GM23338 (cell line): Measurements from ENCODE around the gene SEMA7A. TPM values are rescaled to one million over a fixed set of nuclear protein-coding genes. Genes with fewer than 3 reads are reported as not detected.
A peak's percentile ranks its signal among the peaks of the same experiment; 100 is the strongest.

Experiments used
- ATAC-seq: fragments of 200-7000 bp; cut with Tn5 transposase; 3 replicates; pipeline ENCODE4 v1.9.1; 2020
- DNase-seq: peaks from one replicate; pipeline ENCODE4 v3.0.0-alpha.2; 2015; ENCODE audit warnings: low spot score
- H2AFZ ChIP-seq: fragments of 200-600 bp; sonication (generic); 2 replicates; pipeline ENCODE4 v1.8.0; 2016; ENCODE audit warnings: antibody characterized with exemption, mild to moderate bottlenecking, moderate library complexity
- H3F3A ChIP-seq: fragments of 200-600 bp; sonication (generic); replicated peaks from 2 replicates; pipeline ENCODE4 v1.8.0; 2017; ENCODE audit warnings: antibody characterized with exemption, mixed run types, low read depth
- H3K27ac ChIP-seq: fragments of 200-600 bp; sonication (generic); 2 replicates; pipeline ENCODE4 v1.6.1; 2016; ENCODE audit warnings: low read depth
- H3K27me3 ChIP-seq: fragments of 200-600 bp; sonication (generic); 2 replicates; pipeline ENCODE4 v1.8.0; 2016; ENCODE audit warnings: mild to moderate bottlenecking, mixed run types, moderate library complexity; ENCODE audit not compliant: insufficient read depth
- H3K36me3 ChIP-seq: fragments of 200-600 bp; sonication (generic); 2 replicates; pipeline ENCODE4 v1.8.0; 2016; ENCODE audit warnings: mild to moderate bottlenecking; ENCODE audit not compliant: insufficient read depth
- H3K4me1 ChIP-seq: fragments of 200-600 bp; sonication (generic); 2 replicates; pipeline ENCODE4 v1.8.0; 2016; ENCODE audit warnings: mild to moderate bottlenecking, moderate library complexity; ENCODE audit not compliant: insufficient read depth
- H3K4me2 ChIP-seq: fragments of 200-600 bp; sonication (generic); 2 replicates; pipeline ENCODE4 v1.7.1; 2017; ENCODE audit warnings: mixed run types
- H3K4me3 ChIP-seq: fragments of 200-600 bp; sonication (generic); 2 replicates; pipeline ENCODE4 v1.6.1; 2016; ENCODE audit warnings: mixed run types
- H3K79me2 ChIP-seq: fragments of 200-600 bp; sonication (generic); replicated peaks from 2 replicates; pipeline ENCODE4 v1.8.0; 2017; ENCODE audit warnings: mild to moderate bottlenecking; ENCODE audit not compliant: insufficient read depth
- H3K9me2 ChIP-seq: fragments of 200-600 bp; sonication (generic); 2 replicates; pipeline ENCODE4 v1.8.0; 2017; ENCODE audit not compliant: insufficient read depth
- H4K20me1 ChIP-seq: fragments of 200-600 bp; sonication (generic); replicated peaks from 2 replicates; pipeline ENCODE4 v1.8.0; 2017; ENCODE audit warnings: mild to moderate bottlenecking; ENCODE audit not compliant: insufficient read depth
- H3K27ac Mint-ChIP-seq: 2 replicates; pipeline ENCODE4 v1.8.0; 2020; ENCODE audit warnings: inconsistent platforms, mild to moderate bottlenecking, moderate library complexity, mixed read lengths
- H3K27me3 Mint-ChIP-seq: 3 replicates; pipeline ENCODE4 v1.8.0; 2022; ENCODE audit warnings: low read depth, mild to moderate bottlenecking, moderate library complexity, mixed read lengths, inconsistent platforms; ENCODE audit not compliant: insufficient read depth, poor library complexity
- H3K36me3 Mint-ChIP-seq: 3 replicates; pipeline ENCODE4 v1.8.0; 2021; ENCODE audit warnings: low read depth, mild to moderate bottlenecking, inconsistent platforms, moderate library complexity, mixed read lengths
- H3K4me1 Mint-ChIP-seq: 3 replicates; pipeline ENCODE4 v1.8.0; 2020; ENCODE audit warnings: mild to moderate bottlenecking, inconsistent platforms, mixed read lengths
- H3K4me3 Mint-ChIP-seq: 3 replicates; pipeline ENCODE4 v1.8.0; 2021; ENCODE audit warnings: moderate library complexity, mild to moderate bottlenecking, inconsistent platforms, mixed read lengths
- H3K9me3 Mint-ChIP-seq: 3 replicates; pipeline ENCODE4 v1.8.0; 2020; ENCODE audit warnings: moderate library complexity, mild to moderate bottlenecking, inconsistent platforms, mixed read lengths
- CREB1 ChIP-seq: fragments of 250-450 bp; sonication (Bioruptor Pico); IDR thresholded peaks from 2 replicates; pipeline ENCODE4 v1.5.0; 2020; ENCODE audit warnings: low read depth, mild to moderate bottlenecking, moderate library complexity
- ETS1 ChIP-seq: IDR thresholded peaks from 2 replicates; pipeline ENCODE4 v1.6.1; 2016; ENCODE audit warnings: antibody characterized with exemption
- JUNB ChIP-seq: IDR thresholded peaks from one replicate; pipeline ENCODE4 v1.6.1; 2016; ENCODE audit warnings: antibody characterized with exemption; ENCODE audit not compliant: unreplicated experiment
- NANOG ChIP-seq: IDR thresholded peaks from 2 replicates; pipeline ENCODE4 v1.6.1; 2016; ENCODE audit warnings: antibody characterized with exemption, borderline replicate concordance
- polyA plus RNA-seq: library from polyadenylated mRNA; unstranded; fragments of >200 nt; fragmentation: Nextera tagmentation; extraction: Ambion mirVana; gene quantifications from 2 replicates; pipeline ENCODE4 v1.2.1, GENCODE V29; 2016
- total RNA-seq: library from RNA; depleted of rRNA; stranded (reverse); fragments of >200 nt; shearing (Covaris generic); gene quantifications from 2 replicates; pipeline ENCODE4 v1.2.3, GENCODE V29; 2014
- TF ChIP-seq, protein P1 (sequence below): fragments of 250-450 bp; sonication (Bioruptor Pico); IDR thresholded peaks from 2 replicates; pipeline ENCODE4 v1.5.0; 2020; ENCODE audit warnings: mild to moderate bottlenecking, moderate library complexity

The SEMA7A gene
- total and polyA plus RNA-seq, 2 experiments from 2014 or later: 2.0 to 14.1 TPM

DNA sequence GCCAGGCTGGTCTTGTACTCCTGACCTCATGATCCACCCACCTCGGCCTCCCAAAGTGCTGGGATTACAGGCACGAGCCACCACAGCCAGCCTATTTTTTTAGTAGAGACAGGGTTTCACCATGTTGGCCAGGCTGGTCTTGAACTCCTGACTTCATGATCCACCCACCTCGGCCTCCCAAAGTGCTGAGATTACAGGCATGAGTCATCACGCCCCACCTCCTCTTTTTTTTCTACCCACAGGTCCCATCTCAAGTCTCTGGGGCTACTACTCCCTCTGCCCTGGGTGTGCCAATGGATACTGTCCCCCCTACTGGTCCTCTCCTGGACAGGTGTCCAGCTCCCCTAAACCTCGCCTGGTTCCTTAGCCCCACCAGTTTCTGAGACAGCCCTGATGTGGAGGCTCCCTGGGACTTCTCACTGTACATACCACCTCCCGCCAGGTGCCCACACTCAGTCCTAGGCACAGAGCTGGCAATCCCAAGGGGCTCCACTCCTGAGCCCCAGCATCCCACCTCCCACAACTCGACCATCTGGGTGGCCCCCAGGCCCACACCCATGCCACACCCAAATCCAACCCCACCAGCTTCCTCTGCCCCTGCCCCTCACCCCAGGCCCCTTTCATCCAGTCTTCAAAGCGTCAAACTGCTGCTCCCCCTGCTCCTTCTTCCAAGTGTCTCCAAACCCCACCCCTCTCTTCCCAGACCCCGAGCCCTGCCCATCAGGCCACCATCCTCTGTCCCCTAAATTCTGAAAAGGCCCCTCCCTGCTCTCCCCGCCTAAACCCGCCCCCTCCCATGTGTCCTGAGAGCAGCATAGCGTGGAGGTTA is 53.2 kb downstream of the SEMA7A start:
- Mint-ChIP-seq H3K4me3 (no peak overlapping the region), H3K36me3 (no peaks in the 10 kb centered on the region), H3K27me3 (peaks cover 6% of the 10 kb centered on the region), H3K27ac (no peak overlapping the region), H3K9me3 (no peaks in the 10 kb centered on the region), H3K4me1 (peaks cover 8% of the 10 kb centered on the region)
- TF ChIP-seq, protein P1, sequence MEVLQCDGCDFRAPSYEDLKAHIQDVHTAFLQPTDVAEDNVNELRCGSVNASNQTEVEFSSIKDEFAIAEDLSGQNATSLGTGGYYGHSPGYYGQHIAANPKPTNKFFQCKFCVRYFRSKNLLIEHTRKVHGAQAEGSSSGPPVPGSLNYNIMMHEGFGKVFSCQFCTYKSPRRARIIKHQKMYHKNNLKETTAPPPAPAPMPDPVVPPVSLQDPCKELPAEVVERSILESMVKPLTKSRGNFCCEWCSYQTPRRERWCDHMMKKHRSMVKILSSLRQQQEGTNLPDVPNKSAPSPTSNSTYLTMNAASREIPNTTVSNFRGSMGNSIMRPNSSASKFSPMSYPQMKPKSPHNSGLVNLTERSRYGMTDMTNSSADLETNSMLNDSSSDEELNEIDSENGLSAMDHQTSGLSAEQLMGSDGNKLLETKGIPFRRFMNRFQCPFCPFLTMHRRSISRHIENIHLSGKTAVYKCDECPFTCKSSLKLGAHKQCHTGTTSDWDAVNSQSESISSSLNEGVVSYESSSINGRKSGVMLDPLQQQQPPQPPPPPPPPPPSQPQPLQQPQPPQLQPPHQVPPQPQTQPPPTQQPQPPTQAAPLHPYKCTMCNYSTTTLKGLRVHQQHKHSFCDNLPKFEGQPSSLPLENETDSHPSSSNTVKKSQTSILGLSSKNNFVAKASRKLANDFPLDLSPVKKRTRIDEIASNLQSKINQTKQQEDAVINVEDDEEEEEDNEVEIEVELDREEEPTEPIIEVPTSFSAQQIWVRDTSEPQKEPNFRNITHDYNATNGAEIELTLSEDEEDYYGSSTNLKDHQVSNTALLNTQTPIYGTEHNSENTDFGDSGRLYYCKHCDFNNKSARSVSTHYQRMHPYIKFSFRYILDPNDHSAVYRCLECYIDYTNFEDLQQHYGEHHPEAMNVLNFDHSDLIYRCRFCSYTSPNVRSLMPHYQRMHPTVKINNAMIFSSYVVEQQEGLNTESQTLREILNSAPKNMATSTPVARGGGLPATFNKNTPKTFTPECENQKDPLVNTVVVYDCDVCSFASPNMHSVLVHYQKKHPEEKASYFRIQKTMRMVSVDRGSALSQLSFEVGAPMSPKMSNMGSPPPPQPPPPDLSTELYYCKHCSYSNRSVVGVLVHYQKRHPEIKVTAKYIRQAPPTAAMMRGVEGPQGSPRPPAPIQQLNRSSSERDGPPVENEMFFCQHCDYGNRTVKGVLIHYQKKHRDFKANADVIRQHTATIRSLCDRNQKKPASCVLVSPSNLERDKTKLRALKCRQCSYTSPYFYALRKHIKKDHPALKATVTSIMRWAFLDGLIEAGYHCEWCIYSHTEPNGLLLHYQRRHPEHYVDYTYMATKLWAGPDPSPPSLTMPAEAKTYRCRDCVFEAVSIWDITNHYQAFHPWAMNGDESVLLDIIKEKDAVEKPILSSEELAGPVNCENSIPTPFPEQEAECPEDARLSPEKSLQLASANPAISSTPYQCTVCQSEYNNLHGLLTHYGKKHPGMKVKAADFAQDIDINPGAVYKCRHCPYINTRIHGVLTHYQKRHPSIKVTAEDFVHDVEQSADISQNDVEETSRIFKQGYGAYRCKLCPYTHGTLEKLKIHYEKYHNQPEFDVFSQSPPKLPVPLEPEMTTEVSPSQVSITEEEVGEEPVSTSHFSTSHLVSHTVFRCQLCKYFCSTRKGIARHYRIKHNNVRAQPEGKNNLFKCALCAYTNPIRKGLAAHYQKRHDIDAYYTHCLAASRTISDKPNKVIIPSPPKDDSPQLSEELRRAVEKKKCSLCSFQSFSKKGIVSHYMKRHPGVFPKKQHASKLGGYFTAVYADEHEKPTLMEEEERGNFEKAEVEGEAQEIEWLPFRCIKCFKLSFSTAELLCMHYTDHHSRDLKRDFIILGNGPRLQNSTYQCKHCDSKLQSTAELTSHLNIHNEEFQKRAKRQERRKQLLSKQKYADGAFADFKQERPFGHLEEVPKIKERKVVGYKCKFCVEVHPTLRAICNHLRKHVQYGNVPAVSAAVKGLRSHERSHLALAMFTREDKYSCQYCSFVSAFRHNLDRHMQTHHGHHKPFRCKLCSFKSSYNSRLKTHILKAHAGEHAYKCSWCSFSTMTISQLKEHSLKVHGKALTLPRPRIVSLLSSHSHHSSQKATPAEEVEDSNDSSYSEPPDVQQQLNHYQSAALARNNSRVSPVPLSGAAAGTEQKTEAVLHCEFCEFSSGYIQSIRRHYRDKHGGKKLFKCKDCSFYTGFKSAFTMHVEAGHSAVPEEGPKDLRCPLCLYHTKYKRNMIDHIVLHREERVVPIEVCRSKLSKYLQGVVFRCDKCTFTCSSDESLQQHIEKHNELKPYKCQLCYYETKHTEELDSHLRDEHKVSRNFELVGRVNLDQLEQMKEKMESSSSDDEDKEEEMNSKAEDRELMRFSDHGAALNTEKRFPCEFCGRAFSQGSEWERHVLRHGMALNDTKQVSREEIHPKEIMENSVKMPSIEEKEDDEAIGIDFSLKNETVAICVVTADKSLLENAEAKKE (CRISPR knock-in tag): no peak
- H3K4me3 ChIP-seq: no peak overlapping the region
- no peaks in the 10 kb centered on the region; the same call in 1 of the 2 replicates for H3K4me1 ChIP-seq
- no peaks in the 10 kb centered on the region for H3K27me3 ChIP-seq
- no peaks in the 10 kb centered on the region for H3K36me3 ChIP-seq
- DNase-seq: peak; percentile 35
- H3K27ac ChIP-seq: no peak overlapping the region
- no peaks in the 10 kb centered on the region for H3K9me2 ChIP-seq
- no peak for ATAC-seq
- no peaks in the 10 kb centered on the region for H4K20me1 ChIP-seq
- no peaks in the 10 kb centered on the region for H3F3A ChIP-seq
- no peak overlapping the region for H2AFZ ChIP-seq
- no peaks in the 10 kb centered on the region for H3K79me2 ChIP-seq
- no peak overlapping the region for H3K4me2 ChIP-seq

- Histone ChIP-seq H2AFZ (no peak overlapping the region), H3K27me3 (no peaks in the 10 kb centered on the region), H3K4me3 (no peak overlapping the region), H3K36me3 (no peaks in the 10 kb centered on the region), H3K27ac (no peak overlapping the region), H3K4me1 (peaks cover 5% of the 10 kb centered on the region; the same call in 1 of the 2 replicates), H4K20me1 (no peaks in the 10 kb centered on the region), H3K4me2 (no peak overlapping the region), H3K79me2 (no peaks in the 10 kb centered on the region), H3F3A (no peaks in the 10 kb centered on the region; the same call in 1 of the 2 replicates), H3K9me2 (no peaks in the 10 kb centered on the region)
- no peak overlapping the region for H3K27ac Mint-ChIP-seq
- H3K27me3 Mint-ChIP-seq: peaks cover 11% of the 10 kb centered on the region
- DNase-seq (no peak), ATAC-seq (no peak)
- no peak overlapping the region for H3K4me3 Mint-ChIP-seq
- no peaks in the 10 kb centered on the region for H3K9me3 Mint-ChIP-seq
- peaks cover 15% of the 10 kb centered on the region for H3K4me1 Mint-ChIP-seq
- H3K36me3 Mint-ChIP-seq: no peaks in the 10 kb centered on the region
- TF ChIP-seq JUNB: no peak
- TF ChIP-seq NANOG: no peak
- TF ChIP-seq CREB1 (CRISPR knock-in tag): no peak
- no peak for TF ChIP-seq ETS1
These were observed 54.9 kb downstream of the SEMA7A start for GRCh38 chr15:74378848-74379247.
